HepG2 (cell line): Measurements from ENCODE around the gene NR1I2.

ENCODE experiments used
- BHLHE40 ChIP-seq: IDR thresholded peaks from 2 replicates; pipeline ENCODE4 v1.6.1; 2011; ENCODE audit warnings: low read length, improper control_type of control experiment
- EZH2 ChIP-seq: conservative IDR thresholded peaks from 2 replicates; pipeline ENCODE4 v1.6.1; 2012; ENCODE audit warnings: mild to moderate bottlenecking, low read depth, low read length, moderate library complexity
- GABPB1 ChIP-seq: IDR thresholded peaks from 2 replicates; pipeline ENCODE4 v1.6.1; 2016; ENCODE audit warnings: mild to moderate bottlenecking, missing genetic modification reagents, moderate library complexity, missing compliant biosample characterization
- SRSF9 ChIP-seq: fragments of 200-400 bp; formaldehyde crosslinking; IDR thresholded peaks from 2 replicates; pipeline ENCODE4 v1.6.1; 2018; ENCODE audit warnings: borderline replicate concordance, mild to moderate bottlenecking, low read depth, low read length; ENCODE audit not compliant: insufficient read depth, poor library complexity, severe bottlenecking
- ZFP62 ChIP-seq: sonication (generic); formaldehyde crosslinking; IDR thresholded peaks from 2 replicates; pipeline ENCODE4 v1.4.0; 2020; ENCODE audit warnings: missing genetic modification reagents
- ZNF260 ChIP-seq: sonication (generic); formaldehyde crosslinking; IDR thresholded peaks from 2 replicates; pipeline ENCODE4 v1.4.0; 2020; ENCODE audit warnings: missing genetic modification reagents, low read depth, mild to moderate bottlenecking, borderline replicate concordance
- ZNF7 ChIP-seq: IDR thresholded peaks from 2 replicates; pipeline ENCODE4 v1.6.1; 2016; ENCODE audit warnings: missing biosample characterization, missing genetic modification reagents
- ZNF83 ChIP-seq: sonication (generic); formaldehyde crosslinking; IDR thresholded peaks from 2 replicates; pipeline ENCODE4 v1.4.0; 2020; ENCODE audit warnings: missing genetic modification reagents, mild to moderate bottlenecking, borderline replicate concordance
- ZSCAN29 ChIP-seq: sonication (generic); formaldehyde crosslinking; conservative IDR thresholded peaks from 2 replicates; pipeline ENCODE4 v1.4.0; 2020; ENCODE audit warnings: mild to moderate bottlenecking, missing genetic modification reagents
- TF ChIP-seq, protein P1 (sequence below): sonication (generic); formaldehyde crosslinking; IDR thresholded peaks from 2 replicates; pipeline ENCODE4 v1.4.0; 2020; ENCODE audit warnings: low read depth, mild to moderate bottlenecking, missing genetic modification reagents
- TF ChIP-seq, protein P2 (sequence below), 2 experiments: sonication (generic) in 1 of 2; formaldehyde crosslinking in 1 of 2; IDR thresholded peaks; 2 replicates each; pipeline versions ENCODE4 v1.5.1 to v1.6.1; 2011 to 2020; ENCODE audit warnings: borderline replicate concordance in 1 of 2, low read depth in 1 of 2, low read length in 1 of 2, mild to moderate bottlenecking in 1 of 2, missing genetic modification reagents in 1 of 2, moderate library complexity in 1 of 2
- TF ChIP-seq, protein P3 (sequence below): sonication (generic); formaldehyde crosslinking; IDR thresholded peaks from 2 replicates; pipeline ENCODE4 v1.5.0; 2020; ENCODE audit warnings: mild to moderate bottlenecking, missing genetic modification reagents, moderate library complexity
- TF ChIP-seq, protein P4 (sequence below): sonication (generic); formaldehyde crosslinking; IDR thresholded peaks from 2 replicates; pipeline ENCODE4 v1.9.0; 2021; ENCODE audit warnings: missing genetic modification reagents, borderline replicate concordance
- TF ChIP-seq, protein P5 (sequence below): sonication (generic); formaldehyde crosslinking; IDR thresholded peaks from 2 replicates; pipeline ENCODE4 v1.4.0; 2020; ENCODE audit warnings: missing genetic modification reagents

DNA sequence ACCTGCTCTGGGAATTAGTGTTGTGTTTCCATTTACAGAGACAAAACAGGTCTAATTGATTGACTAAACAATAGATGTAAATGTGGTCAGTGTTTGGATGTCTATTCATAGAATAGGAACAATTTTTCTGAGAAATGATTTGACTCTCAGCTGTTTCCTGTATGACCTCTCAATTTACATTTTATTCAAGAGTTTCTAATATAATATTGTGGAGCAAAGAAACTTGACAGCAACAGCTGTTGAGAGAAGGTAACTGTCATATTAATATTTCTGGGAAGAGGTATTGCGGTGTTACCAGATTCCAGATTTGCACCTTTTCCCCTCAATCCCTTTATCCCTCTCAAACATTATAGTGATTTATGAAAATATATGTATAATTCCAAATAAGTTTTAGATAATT, 3.7 kb upstream of the NR1I2 start:
- no peak for TF ChIP-seq ZSCAN29 (CRISPR knock-in tag)
- TF ChIP-seq, protein P1, sequence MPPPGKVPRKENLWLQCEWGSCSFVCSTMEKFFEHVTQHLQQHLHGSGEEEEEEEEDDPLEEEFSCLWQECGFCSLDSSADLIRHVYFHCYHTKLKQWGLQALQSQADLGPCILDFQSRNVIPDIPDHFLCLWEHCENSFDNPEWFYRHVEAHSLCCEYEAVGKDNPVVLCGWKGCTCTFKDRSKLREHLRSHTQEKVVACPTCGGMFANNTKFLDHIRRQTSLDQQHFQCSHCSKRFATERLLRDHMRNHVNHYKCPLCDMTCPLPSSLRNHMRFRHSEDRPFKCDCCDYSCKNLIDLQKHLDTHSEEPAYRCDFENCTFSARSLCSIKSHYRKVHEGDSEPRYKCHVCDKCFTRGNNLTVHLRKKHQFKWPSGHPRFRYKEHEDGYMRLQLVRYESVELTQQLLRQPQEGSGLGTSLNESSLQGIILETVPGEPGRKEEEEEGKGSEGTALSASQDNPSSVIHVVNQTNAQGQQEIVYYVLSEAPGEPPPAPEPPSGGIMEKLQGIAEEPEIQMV = no peak
- no peak for TF ChIP-seq SRSF9
- TF ChIP-seq ZNF83 (CRISPR knock-in tag) = no peak
- TF ChIP-seq, protein P2, sequence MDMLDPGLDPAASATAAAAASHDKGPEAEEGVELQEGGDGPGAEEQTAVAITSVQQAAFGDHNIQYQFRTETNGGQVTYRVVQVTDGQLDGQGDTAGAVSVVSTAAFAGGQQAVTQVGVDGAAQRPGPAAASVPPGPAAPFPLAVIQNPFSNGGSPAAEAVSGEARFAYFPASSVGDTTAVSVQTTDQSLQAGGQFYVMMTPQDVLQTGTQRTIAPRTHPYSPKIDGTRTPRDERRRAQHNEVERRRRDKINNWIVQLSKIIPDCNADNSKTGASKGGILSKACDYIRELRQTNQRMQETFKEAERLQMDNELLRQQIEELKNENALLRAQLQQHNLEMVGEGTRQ (IDR thresholded peaks at IDR 0.05; ENCODE audit: low read depth, low read length) = no peak
- TF ChIP-seq, protein P2 (CRISPR knock-in tag; IDR thresholded peaks at IDR 0.05; ENCODE audit: borderline replicate concordance) = no peak
- TF ChIP-seq, protein P3, sequence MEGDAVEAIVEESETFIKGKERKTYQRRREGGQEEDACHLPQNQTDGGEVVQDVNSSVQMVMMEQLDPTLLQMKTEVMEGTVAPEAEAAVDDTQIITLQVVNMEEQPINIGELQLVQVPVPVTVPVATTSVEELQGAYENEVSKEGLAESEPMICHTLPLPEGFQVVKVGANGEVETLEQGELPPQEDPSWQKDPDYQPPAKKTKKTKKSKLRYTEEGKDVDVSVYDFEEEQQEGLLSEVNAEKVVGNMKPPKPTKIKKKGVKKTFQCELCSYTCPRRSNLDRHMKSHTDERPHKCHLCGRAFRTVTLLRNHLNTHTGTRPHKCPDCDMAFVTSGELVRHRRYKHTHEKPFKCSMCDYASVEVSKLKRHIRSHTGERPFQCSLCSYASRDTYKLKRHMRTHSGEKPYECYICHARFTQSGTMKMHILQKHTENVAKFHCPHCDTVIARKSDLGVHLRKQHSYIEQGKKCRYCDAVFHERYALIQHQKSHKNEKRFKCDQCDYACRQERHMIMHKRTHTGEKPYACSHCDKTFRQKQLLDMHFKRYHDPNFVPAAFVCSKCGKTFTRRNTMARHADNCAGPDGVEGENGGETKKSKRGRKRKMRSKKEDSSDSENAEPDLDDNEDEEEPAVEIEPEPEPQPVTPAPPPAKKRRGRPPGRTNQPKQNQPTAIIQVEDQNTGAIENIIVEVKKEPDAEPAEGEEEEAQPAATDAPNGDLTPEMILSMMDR = no peak
- TF ChIP-seq ZNF260 (CRISPR knock-in tag) = no peak
- no peak for TF ChIP-seq ZFP62 (CRISPR knock-in tag)
- TF ChIP-seq GABPB1 = no peak
- TF ChIP-seq, protein P4, sequence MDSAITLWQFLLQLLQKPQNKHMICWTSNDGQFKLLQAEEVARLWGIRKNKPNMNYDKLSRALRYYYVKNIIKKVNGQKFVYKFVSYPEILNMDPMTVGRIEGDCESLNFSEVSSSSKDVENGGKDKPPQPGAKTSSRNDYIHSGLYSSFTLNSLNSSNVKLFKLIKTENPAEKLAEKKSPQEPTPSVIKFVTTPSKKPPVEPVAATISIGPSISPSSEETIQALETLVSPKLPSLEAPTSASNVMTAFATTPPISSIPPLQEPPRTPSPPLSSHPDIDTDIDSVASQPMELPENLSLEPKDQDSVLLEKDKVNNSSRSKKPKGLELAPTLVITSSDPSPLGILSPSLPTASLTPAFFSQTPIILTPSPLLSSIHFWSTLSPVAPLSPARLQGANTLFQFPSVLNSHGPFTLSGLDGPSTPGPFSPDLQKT = no peak
- TF ChIP-seq BHLHE40 = no peak
- TF ChIP-seq ZNF7 (CRISPR knock-in tag) = no peak
- TF ChIP-seq, protein P5, sequence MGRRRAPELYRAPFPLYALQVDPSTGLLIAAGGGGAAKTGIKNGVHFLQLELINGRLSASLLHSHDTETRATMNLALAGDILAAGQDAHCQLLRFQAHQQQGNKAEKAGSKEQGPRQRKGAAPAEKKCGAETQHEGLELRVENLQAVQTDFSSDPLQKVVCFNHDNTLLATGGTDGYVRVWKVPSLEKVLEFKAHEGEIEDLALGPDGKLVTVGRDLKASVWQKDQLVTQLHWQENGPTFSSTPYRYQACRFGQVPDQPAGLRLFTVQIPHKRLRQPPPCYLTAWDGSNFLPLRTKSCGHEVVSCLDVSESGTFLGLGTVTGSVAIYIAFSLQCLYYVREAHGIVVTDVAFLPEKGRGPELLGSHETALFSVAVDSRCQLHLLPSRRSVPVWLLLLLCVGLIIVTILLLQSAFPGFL (CRISPR knock-in tag) = no peak
- TF ChIP-seq EZH2 = no peak
